ENCODE measurements around the gene BRSK1. TPM values are rescaled to one million over a fixed set of nuclear protein-coding genes. Genes with fewer than 3 reads are reported as not detected.

Gene BRSK1
- total and polyA plus RNA-seq, 7 donors, result 0.14 to 1.1 (median 0.77) TPM

GRCh38 chr19:55241143-55241934, 42.5 kb upstream of the BRSK1 start:
- Histone ChIP-seq H3K4me3 (no peak overlapping the region), H3K4me1 (no peaks in the 10 kb centered on the region), H3K9me3 (no peaks in the 10 kb centered on the region), H3K27me3 (ENCODE audit: insufficient read depth in 3 of 3, low read length in 2 of 3) (no peaks in the 10 kb centered on the region), H3K27ac (no peak overlapping the region), H3K36me3 (ENCODE audit: insufficient read depth in 1 of 2, low read depth in 1 of 2) (peaks cover 16 to 97% of the 10 kb centered on the region in 2 donors)
- intact Hi-C loops (cut with DNase I), result no loop called here
- ATAC-seq (no peak), DNase-seq (peak in 1 of 2 donors; percentile 38)
- no peak for TF ChIP-seq CTCF (IDR thresholded peaks at IDR 0.05)
- 86 to 91% (median 90%) methylated on average over 34 to 37 of the region's 37 CpGs for WGBS, 3 donors

GRCh38 chr19:55241935-55242464, 41.8 kb upstream of the BRSK1 start:
- intact Hi-C loops (cut with DNase I), result no loop called here

GRCh38 chr19:55242517-55242916, 41.3 kb upstream of the BRSK1 start:
- 65 to 74% (median 68%) methylated on average over 7 of the region's 7 CpGs for WGBS, 3 donors
- H3K27me3 ChIP-seq (ENCODE audit: insufficient read depth in 3 of 3, low read length in 2 of 3), result no peaks in the 10 kb centered on the region
- TF ChIP-seq CTCF (IDR thresholded peaks at IDR 0.05), result no peak
- no peak for DNase-seq
- H3K9me3 ChIP-seq, result no peaks in the 10 kb centered on the region
- intact Hi-C loops (cut with DNase I), result no loop called here
- no peak overlapping the region for H3K4me3 ChIP-seq
- H3K27ac ChIP-seq, result no peak overlapping the region
- ATAC-seq, result no peak
- no peaks in the 10 kb centered on the region for H3K4me1 ChIP-seq
- peaks cover 11 to 94% of the 10 kb centered on the region in 2 donors for H3K36me3 ChIP-seq (ENCODE audit: insufficient read depth in 1 of 2, low read depth in 1 of 2)

More at GRCh38 chr19:55241935-55242464, 41.8 kb upstream of the BRSK1 start:
- DNase-seq (no peak), ATAC-seq (no peak)
- Histone ChIP-seq H3K4me3 (no peak overlapping the region), H3K27ac (no peak overlapping the region), H3K36me3 (ENCODE audit: insufficient read depth in 1 of 2, low read depth in 1 of 2) (peaks cover 11 to 97% of the 10 kb centered on the region in 2 donors), H3K27me3 (ENCODE audit: insufficient read depth in 3 of 3, low read length in 2 of 3) (no peaks in the 10 kb centered on the region), H3K9me3 (no peaks in the 10 kb centered on the region), H3K4me1 (no peaks in the 10 kb centered on the region)
- 89 to 93% (median 92%) methylated on average over 14 to 16 of the region's 16 CpGs for WGBS, 3 donors
- TF ChIP-seq CTCF (IDR thresholded peaks at IDR 0.05), result no peak

GRCh38 chr19:55244004-55244680, 39.7 kb upstream of the BRSK1 start:
- DNase-seq, result peak in 1 of 2 donors; percentile 15
- H3K4me1 ChIP-seq, result no peaks in the 10 kb centered on the region
- H3K4me3 ChIP-seq, result no peak overlapping the region
- ATAC-seq, result no peak
- no peaks in the 10 kb centered on the region for H3K27me3 ChIP-seq (ENCODE audit: insufficient read depth in 3 of 3, low read length in 2 of 3)
- H3K27ac ChIP-seq, result no peak overlapping the region
- intact Hi-C loops (cut with DNase I), result no loop called here
- H3K9me3 ChIP-seq, result no peaks in the 10 kb centered on the region
- WGBS, 3 donors, result 79 to 81% (median 80%) methylated on average over 12 of the region's 12 CpGs
- TF ChIP-seq CTCF (IDR thresholded peaks at IDR 0.05), result no peak
- peaks cover 5 to 78% of the 10 kb centered on the region in 2 donors for H3K36me3 ChIP-seq (ENCODE audit: insufficient read depth in 1 of 2, low read depth in 1 of 2)
